BJ (cell line): ENCODE measurements around the gene FCRL5. TPM values are rescaled to one million over a fixed set of nuclear protein-coding genes. Genes with fewer than 3 reads are reported as not detected.
"Not testable (repeated sequence)": the region's sequence is repeated elsewhere in the genome, so short reads cannot be mapped to it uniquely, and the experiment has no call there.

Experiments used
- CTCF ChIA-PET: fragments of 350-600 bp; formaldehyde crosslinking; extraction: SDS; loops from one replicate; lab custom pipeline; 2021; ENCODE audit warnings: antibody characterized with exemption, inconsistent platforms; lab: Yijun Ruan, JAX
- POLR2A ChIA-PET: fragments of 300-600 bp; sonication (Branson Sonifier 250); formaldehyde crosslinking; extraction: SDS; loops from one replicate; lab custom pipeline; 2021; ENCODE audit warnings: antibody characterized with exemption; lab: Charles Lee
- DNase-seq: peaks from one replicate; pipeline ENCODE4 v3.0.0-alpha.2; 2011; ENCODE audit warnings: low read depth
- H3K27me3 ChIP-seq: 2 replicates; pipeline ENCODE4 v1.6.0; 2011; ENCODE audit warnings: low read length; ENCODE audit not compliant: control insufficient read depth, insufficient read depth
- H3K36me3 ChIP-seq: 2 replicates; pipeline ENCODE4 v1.5.1; 2011; ENCODE audit warnings: low read length; ENCODE audit not compliant: control insufficient read depth, insufficient read depth
- H3K4me3 ChIP-seq: 2 replicates; pipeline ENCODE4 v1.5.1; 2011; ENCODE audit warnings: low read depth, mild to moderate bottlenecking, control low read depth, low read length
- CTCF ChIP-seq: IDR thresholded peaks from 2 replicates; pipeline ENCODE4 v1.5.1; 2011; ENCODE audit warnings: low read depth, mild to moderate bottlenecking, control low read depth, inconsistent platforms, low read length, moderate library complexity; ENCODE audit not compliant: insufficient read depth
- polyA plus RNA-seq: library from polyadenylated mRNA; depleted of rRNA; stranded (reverse); fragments of >200 nt; gene quantifications from 2 replicates; pipeline ENCODE4 v1.2.3, GENCODE V29; 2011

FCRL5 gene
- polyA plus RNA-seq, 1 experiment, result not detected

- Histone ChIP-seq H3K27me3 (no peaks in the 10 kb centered on the region), H3K36me3 (no peaks in the 10 kb centered on the region), H3K4me3 (no peak overlapping the region)
- POLR2A ChIA-PET, result no interaction called here
- CTCF ChIA-PET, result interaction anchor here (1.2 to 6.3 kb wide), 7 partner anchors 21 to 125 kb away, joined by 3 to 43 read pairs (median 4); no protein-coding TSS in a partner anchor
- TF ChIP-seq CTCF, result no peak
- no peak for DNase-seq
These were observed 64.2 kb downstream of the FCRL5 start for GRCh38 chr1:157488156-157488555.

- no peaks in the 10 kb centered on the region for H3K27me3 ChIP-seq
- POLR2A ChIA-PET, result no interaction called here
- TF ChIP-seq CTCF, result no peak
- CTCF ChIA-PET, result interaction anchor here (1.0 to 6.3 kb wide), 4 partner anchors 107 to 124 kb away, joined by 3 to 43 read pairs (median 3); no protein-coding TSS in a partner anchor
- DNase-seq, result no peak
- H3K4me3 ChIP-seq, result no peak overlapping the region
- no peaks in the 10 kb centered on the region for H3K36me3 ChIP-seq
These were observed 64.8 kb downstream of the FCRL5 start for GRCh38 chr1:157487504-157487903.

- Histone ChIP-seq H3K36me3 (no peaks in the 10 kb centered on the region), H3K27me3 (no peaks in the 10 kb centered on the region), H3K4me3 (no peak overlapping the region)
- TF ChIP-seq CTCF, result no peak
- no peak for DNase-seq
- POLR2A ChIA-PET, result no interaction called here
- CTCF ChIA-PET, result interaction anchor here (1.0 to 6.3 kb wide), 4 partner anchors 106 to 204 kb away, joined by 3 to 43 read pairs (median 3); no protein-coding TSS in a partner anchor
These were observed 65.2 kb downstream of the FCRL5 start for GRCh38 chr1:157487096-157487495.

GRCh38 chr1:157486400-157486799 lies 65.9 kb downstream of the FCRL5 start:
- H3K27me3 ChIP-seq, POLR2A ChIA-PET, H3K36me3 ChIP-seq, H3K4me3 ChIP-seq, DNase-seq: not testable (repeated sequence)
- CTCF ChIA-PET, result interaction anchor here (1.0 to 6.3 kb wide), 5 partner anchors 96 to 290 kb away, joined by 3 to 43 read pairs (median 3); no protein-coding TSS in a partner anchor

- ChIA-PET CTCF (interaction anchor here (0.8 to 6.3 kb wide), 9 partner anchors 10 to 290 kb away, joined by 3 to 43 read pairs (median 6); no protein-coding TSS in a partner anchor), POLR2A (no interaction called here)
- H3K36me3 ChIP-seq, result no peaks in the 10 kb centered on the region
- no peaks in the 10 kb centered on the region for H3K27me3 ChIP-seq
- H3K4me3 ChIP-seq, result no peak overlapping the region
- no peak for DNase-seq
- TF ChIP-seq CTCF, result no peak
These were observed 66.5 kb downstream of the FCRL5 start for GRCh38 chr1:157485793-157486192.

- ChIA-PET POLR2A (no interaction called here), CTCF (interaction anchor here (1.2 to 6.3 kb wide), 7 partner anchors 9 to 289 kb away, joined by 3 to 43 read pairs (median 10); no protein-coding TSS in a partner anchor)
- DNase-seq, result no peak
- Histone ChIP-seq H3K27me3 (no peaks in the 10 kb centered on the region), H3K4me3 (no peak overlapping the region), H3K36me3 (no peaks in the 10 kb centered on the region)
- no peak for TF ChIP-seq CTCF
These were observed 67.7 kb downstream of the FCRL5 start for GRCh38 chr1:157484573-157484972.
